A673 (cell line): ENCODE data around the gene SLC29A3. TPM values are rescaled to one million over a fixed set of nuclear protein-coding genes. Genes with fewer than 3 reads are reported as not detected.

Experiments
- BruUV-seq: library from RNA; stranded (reverse); fragments of 400-500 nt; replicated peaks from 2 replicates; lab custom pipeline; 2021; lab: Mats Ljungman, UMichigan
- CTCF ChIA-PET: fragments of 300-600 bp; sonication (Branson Sonifier 250); formaldehyde crosslinking; loops from one replicate; lab custom pipeline; 2022; ENCODE audit warnings: antibody characterized with exemption; lab: Charles Lee
- POLR2A ChIA-PET: fragments of 300-600 bp; sonication (Branson Sonifier 250); formaldehyde crosslinking; loops from one replicate; lab custom pipeline; 2022; ENCODE audit warnings: antibody characterized with exemption; ENCODE audit not compliant: low non-redundant PET; lab: Charles Lee
- DNase-seq: peaks from one replicate; pipeline ENCODE4 v3.0.0-alpha.2; 2015; ENCODE audit warnings: low spot score
- H3K27ac ChIP-seq: fragments of 200-600 bp; sonication (generic); 2 replicates; pipeline ENCODE4 v1.5.1; 2016; ENCODE audit warnings: mixed run types, low read depth, mild to moderate bottlenecking, mixed read lengths, antibody characterized with exemption, low read length; ENCODE audit not compliant: poor library complexity, severe bottlenecking
- H3K27me3 ChIP-seq: fragments of 200-600 bp; sonication (generic); replicated peaks from 2 replicates; pipeline ENCODE4 v1.6.1; 2017; ENCODE audit warnings: mixed run types, low read depth, mild to moderate bottlenecking, mixed read lengths, antibody characterized with exemption, low read length; ENCODE audit not compliant: insufficient read depth, poor library complexity
- H3K36me3 ChIP-seq: fragments of 200-600 bp; sonication (generic); 2 replicates; pipeline ENCODE4 v1.6.1; 2016; ENCODE audit warnings: mixed run types, mild to moderate bottlenecking, mixed read lengths, antibody characterized with exemption, low read length; ENCODE audit not compliant: insufficient read depth, poor library complexity, severe bottlenecking
- H3K4me1 ChIP-seq: fragments of 200-600 bp; sonication (generic); 2 replicates; pipeline ENCODE4 v1.6.1; 2017; ENCODE audit warnings: mixed run types, mild to moderate bottlenecking, mixed read lengths, antibody characterized with exemption, low read length; ENCODE audit not compliant: insufficient read depth, poor library complexity, severe bottlenecking
- H3K4me3 ChIP-seq: fragments of 200-600 bp; sonication (generic); 2 replicates; pipeline ENCODE4 v1.5.1; 2016; ENCODE audit warnings: low read depth, mixed run types, mild to moderate bottlenecking, mixed read lengths, low read length; ENCODE audit not compliant: poor library complexity, severe bottlenecking
- H3K9me3 ChIP-seq: fragments of 200-600 bp; sonication (generic); 2 replicates; pipeline ENCODE4 v1.6.1; 2016; ENCODE audit warnings: mixed run types, low read depth, mild to moderate bottlenecking, mixed read lengths, antibody characterized with exemption, low read length; ENCODE audit not compliant: poor library complexity, severe bottlenecking
- EZH2 ChIP-seq: fragments of 200-600 bp; sonication (generic); IDR thresholded peaks from 2 replicates; pipeline ENCODE4 v1.6.1; 2017; ENCODE audit warnings: borderline replicate concordance, low read depth, mild to moderate bottlenecking, mixed read lengths, antibody characterized with exemption, low read length; ENCODE audit not compliant: poor library complexity, severe bottlenecking
- intact Hi-C: fragments of 100-400 bp; cut with micrococcal nuclease; formaldehyde crosslinking; loops from one replicate; pipeline ENCODE4 v1.10.0; 2022; ENCODE audit not compliant: unreplicated experiment
- total RNA-seq: library from RNA; stranded (reverse); gene quantifications from 2 replicates; pipeline ENCODE4 v1.2.3, GENCODE V29; 2021
- TF ChIP-seq, protein P1 (sequence below): fragments of 300-800, 200-600 bp; sonication (generic); conservative IDR thresholded peaks from 2 replicates; pipeline ENCODE4 v1.5.1; 2017; ENCODE audit warnings: low read depth, mild to moderate bottlenecking, antibody characterized with exemption, low read length, moderate library complexity, mixed read lengths

The SLC29A3 gene
- total RNA-seq, 1 experiment from 2014 or later = 6.1 TPM

- BruUV-seq = no TSS peak
- TF ChIP-seq, protein P1, sequence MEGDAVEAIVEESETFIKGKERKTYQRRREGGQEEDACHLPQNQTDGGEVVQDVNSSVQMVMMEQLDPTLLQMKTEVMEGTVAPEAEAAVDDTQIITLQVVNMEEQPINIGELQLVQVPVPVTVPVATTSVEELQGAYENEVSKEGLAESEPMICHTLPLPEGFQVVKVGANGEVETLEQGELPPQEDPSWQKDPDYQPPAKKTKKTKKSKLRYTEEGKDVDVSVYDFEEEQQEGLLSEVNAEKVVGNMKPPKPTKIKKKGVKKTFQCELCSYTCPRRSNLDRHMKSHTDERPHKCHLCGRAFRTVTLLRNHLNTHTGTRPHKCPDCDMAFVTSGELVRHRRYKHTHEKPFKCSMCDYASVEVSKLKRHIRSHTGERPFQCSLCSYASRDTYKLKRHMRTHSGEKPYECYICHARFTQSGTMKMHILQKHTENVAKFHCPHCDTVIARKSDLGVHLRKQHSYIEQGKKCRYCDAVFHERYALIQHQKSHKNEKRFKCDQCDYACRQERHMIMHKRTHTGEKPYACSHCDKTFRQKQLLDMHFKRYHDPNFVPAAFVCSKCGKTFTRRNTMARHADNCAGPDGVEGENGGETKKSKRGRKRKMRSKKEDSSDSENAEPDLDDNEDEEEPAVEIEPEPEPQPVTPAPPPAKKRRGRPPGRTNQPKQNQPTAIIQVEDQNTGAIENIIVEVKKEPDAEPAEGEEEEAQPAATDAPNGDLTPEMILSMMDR = no peak
- TF ChIP-seq EZH2 = no peak
- no peak for DNase-seq
- intact Hi-C loops = no loop called here
- no peaks in the 10 kb centered on the region for H3K27me3 ChIP-seq
- ChIA-PET POLR2A (interaction anchor here (0.7 kb wide), 1 partner anchor 10 kb away, joined by 4 read pairs; no protein-coding TSS in a partner anchor), CTCF (no interaction called here)
- H3K9me3 ChIP-seq = peaks cover 12% of the 10 kb centered on the region
- H3K4me3 ChIP-seq = no peak overlapping the region
- peaks cover 5% of the 10 kb centered on the region for H3K36me3 ChIP-seq
- peaks cover 14% of the 10 kb centered on the region for H3K4me1 ChIP-seq
- no peak overlapping the region for H3K27ac ChIP-seq
Observed at GRCh38 chr10:71408436-71409225, 89.6 kb downstream of the SLC29A3 start.

GRCh38 chr10:71409516-71410104 is 90.6 kb downstream of the SLC29A3 start:
- no peak overlapping the region for H3K4me3 ChIP-seq
- peaks cover 10% of the 10 kb centered on the region for H3K4me1 ChIP-seq
- H3K27ac ChIP-seq = no peak overlapping the region
- no peaks in the 10 kb centered on the region for H3K27me3 ChIP-seq
- TF ChIP-seq EZH2 = no peak
- TF ChIP-seq, protein P1 = no peak
- POLR2A ChIA-PET = no interaction called here
- BruUV-seq = no TSS peak
- DNase-seq = no peak
- CTCF ChIA-PET = no interaction called here
- peaks cover 5% of the 10 kb centered on the region for H3K36me3 ChIP-seq
- peaks cover 12% of the 10 kb centered on the region for H3K9me3 ChIP-seq
- intact Hi-C loops = no loop called here

Other genes starting within 250 kb of the SLC29A3 start
- gene UNC5B, start 106.7 kb upstream of the SLC29A3 start, total RNA-seq = 8.2 and 9.9 TPM in 2 replicates
- 49.7 and 50.7 TPM in 2 replicates for gene CDH23, start 77.7 kb downstream of the SLC29A3 start, total RNA-seq